Measurements from ENCODE around the gene ENO1.

DNA sequence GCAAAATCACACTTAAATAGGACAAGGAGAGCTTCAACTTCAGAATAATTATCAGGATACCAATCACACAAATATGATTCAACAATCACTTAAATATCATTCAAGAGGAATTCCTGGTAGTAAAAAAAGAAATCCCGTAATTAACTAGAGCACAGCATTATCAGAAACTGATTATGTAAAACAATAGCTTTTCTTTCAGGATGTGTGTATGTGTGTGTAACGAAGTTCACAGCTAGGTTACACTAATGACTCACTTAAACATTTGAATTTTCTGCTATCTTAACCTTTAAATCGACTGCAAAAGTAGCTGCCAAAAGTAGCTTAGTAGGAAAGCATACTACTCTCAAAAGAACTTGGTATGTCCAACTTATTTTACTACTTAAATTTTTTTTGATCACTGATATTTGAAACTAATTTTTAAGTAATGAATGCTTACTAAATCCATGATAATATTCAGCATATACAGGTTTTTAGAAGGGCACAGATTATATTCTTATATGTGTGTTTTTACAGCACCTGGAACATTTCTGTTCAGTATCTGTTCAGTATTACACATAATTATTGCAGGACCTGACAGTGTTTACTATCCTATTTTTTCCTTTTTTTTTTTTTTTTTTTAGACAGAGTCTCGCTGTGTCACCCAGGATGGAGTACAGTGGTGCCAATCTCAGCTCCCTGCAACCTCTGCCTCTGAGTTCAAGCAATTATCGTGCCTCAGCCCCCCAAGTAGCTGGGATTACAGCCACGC, 65.3 kb downstream of the ENO1 start:
- no peak for TF ChIP-seq POLR2AphosphoS5 (IDR thresholded peaks at IDR 0.05; ENCODE audit: low read depth, low read length)
- no peak for TF ChIP-seq POLR2A (IDR thresholded peaks at IDR 0.05; ENCODE audit: low read depth, low read length)
- no peak for TF ChIP-seq TAF1 (IDR thresholded peaks at IDR 0.05; ENCODE audit: low read depth, low read length)
- TF ChIP-seq SPI1 (IDR thresholded peaks at IDR 0.05; ENCODE audit: low read depth, low read length): no peak
- TF ChIP-seq PAX5 (IDR thresholded peaks at IDR 0.05; ENCODE audit: insufficient read depth, low read length, severe bottlenecking): no peak
- TF ChIP-seq POU2F2 (IDR thresholded peaks at IDR 0.05; ENCODE audit: low read depth, low read length): no peak
